GM12801 (cell line): ENCODE data around the gene NEMP1.

Source experiments
- TF ChIP-seq, protein P1 (sequence below): IDR thresholded peaks from one replicate; pipeline ENCODE4 v1.5.1; 2011; ENCODE audit warnings: control low read depth; ENCODE audit not compliant: insufficient read length; ENCODE audit errors: extremely low read depth

Gene NEMP1

DNA sequence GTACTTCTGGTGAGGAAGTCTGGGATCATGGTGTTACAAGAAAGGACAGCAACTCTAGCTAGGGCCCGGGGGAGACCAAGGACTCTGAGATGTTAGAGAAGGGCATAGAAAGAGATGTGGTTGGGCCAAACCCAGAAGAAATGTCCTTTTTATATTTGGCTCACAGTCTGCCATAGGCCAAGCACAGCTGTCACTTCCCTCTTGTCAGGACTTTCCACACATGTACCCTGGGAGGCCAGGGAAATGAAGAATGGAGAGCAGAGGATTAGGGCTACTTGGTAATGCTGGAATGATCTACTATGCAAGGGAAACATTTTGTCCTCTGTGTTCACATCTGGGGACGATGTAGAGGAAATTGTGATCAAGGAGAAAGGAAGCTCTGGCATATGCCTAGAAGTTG is 37.8 kb downstream of the NEMP1 start:
- TF ChIP-seq, protein P1, sequence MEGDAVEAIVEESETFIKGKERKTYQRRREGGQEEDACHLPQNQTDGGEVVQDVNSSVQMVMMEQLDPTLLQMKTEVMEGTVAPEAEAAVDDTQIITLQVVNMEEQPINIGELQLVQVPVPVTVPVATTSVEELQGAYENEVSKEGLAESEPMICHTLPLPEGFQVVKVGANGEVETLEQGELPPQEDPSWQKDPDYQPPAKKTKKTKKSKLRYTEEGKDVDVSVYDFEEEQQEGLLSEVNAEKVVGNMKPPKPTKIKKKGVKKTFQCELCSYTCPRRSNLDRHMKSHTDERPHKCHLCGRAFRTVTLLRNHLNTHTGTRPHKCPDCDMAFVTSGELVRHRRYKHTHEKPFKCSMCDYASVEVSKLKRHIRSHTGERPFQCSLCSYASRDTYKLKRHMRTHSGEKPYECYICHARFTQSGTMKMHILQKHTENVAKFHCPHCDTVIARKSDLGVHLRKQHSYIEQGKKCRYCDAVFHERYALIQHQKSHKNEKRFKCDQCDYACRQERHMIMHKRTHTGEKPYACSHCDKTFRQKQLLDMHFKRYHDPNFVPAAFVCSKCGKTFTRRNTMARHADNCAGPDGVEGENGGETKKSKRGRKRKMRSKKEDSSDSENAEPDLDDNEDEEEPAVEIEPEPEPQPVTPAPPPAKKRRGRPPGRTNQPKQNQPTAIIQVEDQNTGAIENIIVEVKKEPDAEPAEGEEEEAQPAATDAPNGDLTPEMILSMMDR: no peak

DNA sequence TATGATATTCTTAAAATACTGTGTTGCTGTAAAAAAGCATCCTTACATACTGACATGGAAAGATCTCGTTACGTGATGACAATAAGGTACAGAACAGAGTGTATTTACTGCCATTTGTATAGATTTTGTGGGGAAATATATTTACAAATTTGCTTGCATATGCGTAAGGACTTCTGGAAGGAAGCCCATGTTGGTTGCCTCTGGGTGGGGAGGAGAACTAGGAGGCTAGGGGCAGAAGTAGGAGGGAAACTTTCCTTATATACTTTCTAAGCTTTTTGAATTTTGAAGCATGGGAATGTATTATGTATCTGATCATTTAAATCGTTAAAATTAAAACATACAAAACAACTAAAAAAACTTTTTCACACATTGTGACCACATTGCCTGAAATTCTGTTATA is 38.4 kb downstream of the NEMP1 start:
- TF ChIP-seq, protein P1: no peak

DNA sequence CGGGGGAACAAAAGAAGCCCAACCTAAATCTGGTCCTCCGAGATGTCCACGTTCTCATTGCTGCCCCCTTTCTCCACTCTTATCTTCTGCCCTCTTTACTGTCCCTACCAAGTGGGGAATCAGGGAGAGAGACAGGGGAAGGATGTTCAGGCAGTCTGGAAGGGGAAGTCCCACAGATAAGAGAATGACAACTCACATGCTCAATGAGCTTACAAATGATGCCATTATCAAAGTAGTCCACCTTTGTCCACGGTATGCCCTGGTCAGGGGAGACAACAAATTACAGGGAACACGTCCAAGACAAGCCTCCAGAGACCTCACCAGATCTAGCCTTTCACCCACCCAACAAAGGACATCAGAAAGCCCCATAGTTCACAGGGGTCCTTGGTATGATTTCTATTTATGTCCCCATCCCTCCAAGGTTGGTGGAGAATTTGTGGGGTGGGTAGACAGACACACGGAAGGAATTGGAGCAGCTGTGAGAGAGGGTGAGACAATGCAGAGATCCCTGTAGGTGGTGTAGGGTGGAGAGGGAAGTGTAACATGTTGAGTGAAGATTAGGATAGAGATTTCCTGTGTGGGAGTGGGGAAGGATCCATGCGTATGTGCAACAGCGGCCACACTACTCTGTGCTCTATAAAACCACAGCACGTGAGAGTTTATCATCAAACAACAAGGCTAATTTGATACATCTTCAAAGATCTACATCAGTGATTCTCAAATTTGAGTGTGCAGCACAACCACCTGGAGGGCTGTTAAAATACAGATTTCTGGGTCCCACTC is 39.4 kb downstream of the NEMP1 start:
- TF ChIP-seq, protein P1: no peak

DNA sequence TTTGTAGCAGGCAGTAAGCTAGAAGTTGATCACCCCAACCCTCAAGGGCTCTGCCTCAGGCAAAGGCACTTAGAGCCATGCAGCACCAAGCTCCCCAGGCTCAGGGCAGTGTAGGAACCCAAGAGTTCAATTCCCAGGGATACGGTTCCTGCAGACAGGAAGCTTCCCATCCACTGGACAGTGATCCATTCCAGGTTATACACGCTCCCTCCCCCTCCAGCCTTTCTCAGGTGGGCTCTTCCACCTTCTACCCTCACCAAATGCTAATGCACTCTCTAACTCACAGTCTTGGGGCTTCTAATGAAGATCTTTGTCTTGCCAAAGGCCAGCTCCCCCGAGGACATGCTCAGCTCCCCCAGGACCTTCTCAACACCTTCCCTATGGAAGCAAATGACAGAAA is 41.3 kb downstream of the NEMP1 start:
- TF ChIP-seq, protein P1: no peak

DNA sequence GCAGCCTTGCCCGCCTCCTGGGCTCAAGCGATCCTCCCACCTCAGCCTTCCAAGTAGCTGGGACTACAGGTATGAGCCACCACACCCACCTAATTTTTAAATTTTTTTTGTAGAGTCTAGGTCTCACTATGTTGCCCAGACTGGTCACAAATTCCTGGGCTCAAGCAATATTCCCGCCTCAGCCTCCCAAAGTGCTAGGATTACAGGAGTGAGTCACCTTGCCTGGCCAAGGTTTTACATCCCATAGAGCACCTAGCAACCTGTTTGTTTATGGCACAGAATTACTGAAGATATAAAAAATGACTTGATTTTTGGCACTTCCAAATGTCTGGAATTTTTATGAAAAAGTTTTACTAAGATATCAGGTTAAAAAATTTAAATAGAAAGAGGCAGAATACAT is 45.2 kb downstream of the NEMP1 start:
- TF ChIP-seq, protein P1: no peak

DNA sequence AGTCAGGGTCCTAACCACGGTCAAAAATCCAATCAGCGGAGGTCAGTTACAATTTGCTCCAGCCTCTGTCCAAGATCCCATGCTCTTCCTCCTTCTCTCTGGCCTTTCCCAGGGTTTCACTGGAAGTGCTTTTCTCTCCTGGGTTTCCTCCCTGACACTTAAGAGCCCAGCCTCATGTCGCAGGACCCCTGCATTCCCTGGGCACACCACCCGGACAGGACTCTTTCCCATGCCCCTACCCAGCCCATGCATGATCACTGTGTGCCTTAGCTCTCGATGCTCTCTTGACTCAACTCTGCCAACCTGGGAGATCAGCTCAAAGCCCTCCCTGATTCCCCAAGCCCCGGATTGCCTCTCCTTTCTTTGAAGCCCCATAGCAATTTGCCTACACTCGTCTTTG is 46.8 kb downstream of the NEMP1 start:
- TF ChIP-seq, protein P1: no peak

DNA sequence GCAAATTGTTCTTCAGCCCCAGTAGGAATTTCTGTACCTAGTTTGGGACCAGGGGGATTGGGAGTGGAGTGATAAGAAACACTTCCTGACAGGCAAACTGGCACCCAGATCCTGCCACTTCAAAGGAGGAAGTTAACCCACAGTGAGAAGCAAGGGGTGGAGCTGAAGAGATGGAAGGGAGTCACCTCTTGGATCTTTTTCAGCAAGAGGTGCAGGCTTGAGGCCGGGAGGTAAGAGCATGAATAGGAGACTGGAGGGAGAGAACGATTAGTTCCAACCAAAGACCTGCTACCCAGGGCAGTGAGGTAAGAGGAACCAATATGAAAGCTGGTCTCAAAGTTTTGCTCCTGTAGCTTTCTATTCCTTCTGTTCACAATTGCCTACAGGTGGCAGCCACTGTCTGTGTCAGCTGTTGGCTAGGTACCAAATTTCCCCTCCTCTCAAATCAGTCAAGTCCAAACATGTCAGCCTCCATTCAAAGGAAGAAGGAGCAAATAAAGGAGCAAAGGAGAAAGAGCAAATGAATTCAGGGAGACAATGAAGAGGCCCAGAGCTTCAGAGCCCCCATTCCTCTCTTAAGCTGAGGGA is 47.4 kb downstream of the NEMP1 start:
- TF ChIP-seq, protein P1: no peak
